ENCODE results near the gene TNFRSF13B. TPM values are rescaled to one million over a fixed set of nuclear protein-coding genes. Genes with fewer than 3 reads are reported as not detected.
A peak's percentile ranks its signal among the peaks of the same experiment; 100 is the strongest.

TNFRSF13B gene
- total RNA-seq, 2 experiments from 2014 or later: 7.5 to 19.3 TPM

GRCh38 chr17:16948587-16949376 is 23.1 kb downstream of the TNFRSF13B start:
- no TSS peak for BruUV-seq (replicated peaks)
- peaks cover 45% of the 10 kb centered on the region for H3K36me3 ChIP-seq (ENCODE audit: insufficient read depth, low read length)
- H3K4me2 ChIP-seq (ENCODE audit: low read length): no peak overlapping the region
- H3K27ac ChIP-seq (ENCODE audit: low read depth, low read length, poor library complexity, severe bottlenecking): peak overlapping the region; percentile 77
- H3K4me3 ChIP-seq (ENCODE audit: low read depth, low read length, poor library complexity, severe bottlenecking): no peak overlapping the region
- no peaks in the 10 kb centered on the region for H4K20me1 ChIP-seq (ENCODE audit: insufficient read depth, low read length)
- TF ChIP-seq, protein P1, sequence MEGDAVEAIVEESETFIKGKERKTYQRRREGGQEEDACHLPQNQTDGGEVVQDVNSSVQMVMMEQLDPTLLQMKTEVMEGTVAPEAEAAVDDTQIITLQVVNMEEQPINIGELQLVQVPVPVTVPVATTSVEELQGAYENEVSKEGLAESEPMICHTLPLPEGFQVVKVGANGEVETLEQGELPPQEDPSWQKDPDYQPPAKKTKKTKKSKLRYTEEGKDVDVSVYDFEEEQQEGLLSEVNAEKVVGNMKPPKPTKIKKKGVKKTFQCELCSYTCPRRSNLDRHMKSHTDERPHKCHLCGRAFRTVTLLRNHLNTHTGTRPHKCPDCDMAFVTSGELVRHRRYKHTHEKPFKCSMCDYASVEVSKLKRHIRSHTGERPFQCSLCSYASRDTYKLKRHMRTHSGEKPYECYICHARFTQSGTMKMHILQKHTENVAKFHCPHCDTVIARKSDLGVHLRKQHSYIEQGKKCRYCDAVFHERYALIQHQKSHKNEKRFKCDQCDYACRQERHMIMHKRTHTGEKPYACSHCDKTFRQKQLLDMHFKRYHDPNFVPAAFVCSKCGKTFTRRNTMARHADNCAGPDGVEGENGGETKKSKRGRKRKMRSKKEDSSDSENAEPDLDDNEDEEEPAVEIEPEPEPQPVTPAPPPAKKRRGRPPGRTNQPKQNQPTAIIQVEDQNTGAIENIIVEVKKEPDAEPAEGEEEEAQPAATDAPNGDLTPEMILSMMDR (conservative IDR thresholded peaks at IDR 0.05; ENCODE audit: low read length): no peak
- TF ChIP-seq EZH2phosphoT487 (IDR thresholded peaks at IDR 0.05; ENCODE audit: borderline replicate concordance, low read depth, low read length): no peak
- intact Hi-C loops (cut with micrococcal nuclease; ENCODE audit: unreplicated experiment): no loop called here
- no peak overlapping the region for H2AFZ ChIP-seq (ENCODE audit: low read length)
- no peaks in the 10 kb centered on the region for H3K9me2 ChIP-seq (ENCODE audit: insufficient read depth, low read length)
- H3K79me2 ChIP-seq (ENCODE audit: insufficient read depth, low read depth, low read length): no peaks in the 10 kb centered on the region; the same call in 1 of the 2 replicates
- peaks cover 57% of the 10 kb centered on the region for H3K4me1 ChIP-seq (ENCODE audit: insufficient read depth, low read length, poor library complexity, severe bottlenecking)
- ChIA-PET CTCF (ENCODE audit: unreplicated experiment) (no interaction called here), POLR2A (no interaction called here)
- peaks cover 11% of the 10 kb centered on the region; the same call in 1 of the 2 replicates for H3K9me3 ChIP-seq (ENCODE audit: low read length)
- no peak for DNase-seq (ENCODE audit: low spot score)

DNA sequence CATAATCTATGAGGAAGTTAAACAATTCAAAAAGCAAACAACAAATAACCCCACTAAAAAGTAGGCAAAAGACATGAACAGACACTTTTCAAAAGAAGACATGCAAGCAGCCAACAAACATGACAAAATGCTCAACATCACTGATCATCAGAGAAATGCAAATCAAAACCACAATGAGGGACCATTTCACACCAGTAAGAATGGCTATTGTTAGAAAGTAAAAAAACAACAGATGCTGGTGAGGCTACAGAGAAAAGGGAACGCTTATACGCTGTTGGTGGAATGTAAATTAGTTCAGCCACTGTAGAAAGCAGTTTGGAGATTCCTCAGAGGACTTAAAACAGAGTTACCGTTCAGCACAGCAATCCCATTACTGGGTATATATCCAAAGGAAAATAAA is 24.4 kb downstream of the TNFRSF13B start:
- no TSS peak for BruUV-seq (replicated peaks)
- Histone ChIP-seq H3K4me1 (ENCODE audit: insufficient read depth, low read length, poor library complexity, severe bottlenecking) (peaks cover 57% of the 10 kb centered on the region), H4K20me1 (ENCODE audit: insufficient read depth, low read length) (no peaks in the 10 kb centered on the region), H3K27ac (ENCODE audit: low read depth, low read length, poor library complexity, severe bottlenecking) (peak overlapping the region; percentile 77), H2AFZ (ENCODE audit: low read length) (no peak overlapping the region), H3K9me2 (ENCODE audit: insufficient read depth, low read length) (no peaks in the 10 kb centered on the region), H3K9me3 (ENCODE audit: low read length) (peaks cover 11% of the 10 kb centered on the region; the same call in 1 of the 2 replicates), H3K4me2 (ENCODE audit: low read length) (peak overlapping the region; percentile 70), H3K36me3 (ENCODE audit: insufficient read depth, low read length) (peaks cover 45% of the 10 kb centered on the region), H3K4me3 (ENCODE audit: low read depth, low read length, poor library complexity, severe bottlenecking) (peak overlapping the region; percentile 46), H3K79me2 (ENCODE audit: insufficient read depth, low read depth, low read length) (no peaks in the 10 kb centered on the region; the same call in 1 of the 2 replicates)
- intact Hi-C loops (cut with micrococcal nuclease; ENCODE audit: unreplicated experiment): loop anchor here (1.0 to 2.0 kb wide), 2 partner anchors 23 to 41 kb away; no protein-coding TSS in a partner anchor
- peak; percentile 82 for DNase-seq (ENCODE audit: low spot score)
- ChIA-PET POLR2A (interaction anchor here (1.3 kb wide), 1 partner anchor 42 kb away, joined by 8 read pairs; no protein-coding TSS in a partner anchor), CTCF (ENCODE audit: unreplicated experiment) (no interaction called here)
- TF ChIP-seq, protein P1 (conservative IDR thresholded peaks at IDR 0.05; ENCODE audit: low read length): no peak
- TF ChIP-seq EZH2phosphoT487 (IDR thresholded peaks at IDR 0.05; ENCODE audit: borderline replicate concordance, low read depth, low read length): no peak

All from OCI-LY7 (cell line).